ENCODE measurements around the gene NSUN4. TPM values are rescaled to one million over a fixed set of nuclear protein-coding genes. Genes with fewer than 3 reads are reported as not detected.

NSUN4 gene
- total and polyA plus RNA-seq, 2 of the 13 experiments (the other 11 are each of a cell fraction or from before 2014, with no cell fraction given), result 21.5 to 23.5 TPM

GRCh38 chr1:46394108-46394871, 53.7 kb downstream of the NSUN4 start, which contains the start of gene FAAH (continued):
- TF ChIP-seq ZNF484 (CRISPR knock-in tag; IDR thresholded peaks at IDR 0.05; ENCODE audit: borderline replicate concordance, low read depth) (no peak), GTF2F1 (IDR thresholded peaks at IDR 0.05; ENCODE audit: low read length) (no peak), SRF (IDR thresholded peaks at IDR 0.05; ENCODE audit: low read depth, low read length) (no peak), ZNF121 (CRISPR knock-in tag; IDR thresholded peaks at IDR 0.05) (no peak), ARID3A (IDR thresholded peaks at IDR 0.05; ENCODE audit: low read depth, low read length) (no peak; the same call in 1 of the 2 replicates), ZNF264 (CRISPR knock-in tag; IDR thresholded peaks at IDR 0.05) (peak; percentile 85), GTF3A (CRISPR knock-in tag; conservative IDR thresholded peaks at IDR 0.05) (0 out of 2 replicates have a peak, but pooled peaks have one; percentile 48), SRSF4 (IDR thresholded peaks at IDR 0.05; ENCODE audit: low read depth, low read length, poor library complexity, severe bottlenecking) (peak; percentile 79), MATR3 (CRISPR knock-in tag; IDR thresholded peaks at IDR 0.05) (no peak), ZBTB46 (CRISPR knock-in tag; IDR thresholded peaks at IDR 0.05; ENCODE audit: borderline replicate concordance) (no peak), UBTF (CRISPR knock-in tag; IDR thresholded peaks at IDR 0.05) (peak; percentile 71; the same call in 1 of the 2 replicates), KLF12 (CRISPR knock-in tag; IDR thresholded peaks at IDR 0.05; ENCODE audit: borderline replicate concordance) (peak; percentile 94), HNRNPL (IDR thresholded peaks at IDR 0.05; ENCODE audit: low read depth, low read length) (0 out of 2 replicates have a peak, but pooled peaks have one; percentile 23), RFX5 (IDR thresholded peaks at IDR 0.05; ENCODE audit: low read depth, low read length) (no peak), ZUFSP (CRISPR knock-in tag; IDR thresholded peaks at IDR 0.05; ENCODE audit: borderline replicate concordance) (no peak), MIXL1 (CRISPR knock-in tag; IDR thresholded peaks at IDR 0.05) (no peak; the same call in 1 of the 2 replicates), ZBTB37 (CRISPR knock-in tag; IDR thresholded peaks at IDR 0.05) (no peak), ZBTB8A (CRISPR knock-in tag; IDR thresholded peaks at IDR 0.05; ENCODE audit: borderline replicate concordance, low read depth) (no peak)

Measured in HepG2 (cell line).